NCI-H524 treated with DMSO at 0.1 percent for 48 hours (cell line): ENCODE measurements around the gene EIF5A.
A peak's percentile ranks its signal among the peaks of the same experiment; 100 is the strongest.

Experiments
- DNase-seq: peaks from one replicate; lab custom pipeline; 2025; lab: John Stamatoyannopoulos, UW

The EIF5A gene

DNA sequence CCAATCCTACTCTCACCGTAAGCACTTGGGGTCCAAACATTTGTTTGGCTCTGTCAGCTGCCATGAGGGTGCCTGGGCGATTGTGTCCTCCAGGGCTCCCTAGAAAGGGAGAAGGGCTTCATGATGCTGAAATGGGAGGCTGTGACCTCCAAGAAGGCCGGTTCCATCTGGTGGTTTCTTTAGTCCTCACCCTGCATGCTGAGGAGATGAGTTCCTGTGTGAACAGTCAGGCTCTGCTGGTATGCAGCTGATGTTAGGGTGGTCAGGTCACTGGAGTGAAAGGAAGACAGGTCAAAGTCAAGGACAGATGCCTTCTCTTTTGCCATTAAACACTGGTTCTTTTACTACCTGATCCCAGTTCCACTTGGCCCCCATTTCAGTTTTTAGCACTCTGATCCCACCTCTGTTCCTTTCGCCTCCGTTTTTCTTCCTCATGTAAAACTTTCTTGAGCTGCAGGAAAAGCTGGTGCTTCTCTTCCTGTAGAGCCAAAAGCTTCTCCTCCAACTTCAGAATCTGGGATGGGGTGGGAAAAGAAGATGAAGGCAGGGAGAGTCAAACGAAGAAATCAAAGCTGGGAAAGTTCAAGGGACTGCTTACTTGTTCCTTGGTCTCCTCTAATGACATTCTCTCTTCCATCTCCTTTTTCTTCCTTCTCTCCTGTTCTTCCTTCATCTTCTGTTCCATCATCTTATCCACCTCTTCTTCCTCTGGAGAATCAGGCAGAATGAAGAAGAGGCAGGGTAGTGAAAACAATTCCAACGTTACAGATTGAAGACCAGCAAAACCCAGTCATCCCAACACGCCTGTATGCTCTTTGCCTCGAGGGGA lies 6.7 kb downstream of the EIF5A start:
- DNase-seq = no peak

DNA sequence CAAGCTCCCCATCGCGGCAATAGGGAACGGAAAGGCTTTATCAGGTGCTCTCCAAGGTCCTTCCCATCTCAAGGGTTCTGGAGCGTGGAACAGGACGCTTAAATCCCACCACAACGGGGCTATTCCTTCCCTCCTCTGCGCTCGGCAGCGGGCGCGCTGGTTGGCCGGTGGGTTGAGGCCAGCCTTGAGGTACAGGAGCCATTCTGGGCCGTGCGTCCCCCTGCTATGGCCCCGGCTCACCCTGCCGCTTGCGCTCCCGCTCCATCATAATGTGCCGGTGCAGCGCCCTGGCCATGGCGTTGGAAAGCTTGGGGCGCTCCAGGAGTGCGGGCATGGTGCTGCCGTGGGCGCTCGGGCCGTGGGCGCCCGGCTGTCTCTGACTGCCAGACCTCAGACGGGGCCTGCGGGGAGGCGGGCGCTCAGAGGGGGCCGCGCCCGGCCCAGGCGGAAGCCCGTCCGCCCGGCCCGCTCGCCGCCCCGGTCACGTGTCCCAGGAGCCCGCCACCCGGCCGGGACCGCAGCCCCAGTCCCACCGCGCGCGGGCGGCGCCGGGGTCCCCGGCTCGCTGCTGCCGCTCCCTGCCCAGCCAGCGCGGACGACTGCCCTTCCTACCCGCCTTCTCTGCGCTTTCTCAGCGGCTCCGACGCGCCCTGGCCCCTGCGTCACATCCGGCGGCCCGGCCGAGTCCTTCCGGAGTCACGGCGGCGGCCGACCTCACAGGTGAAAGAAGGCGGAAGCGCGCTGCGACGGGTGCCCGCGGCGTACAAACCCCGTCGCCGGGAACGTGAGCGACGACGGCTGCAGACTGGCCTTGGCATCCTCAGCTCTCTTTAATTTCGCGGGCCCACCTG lies 7.5 kb downstream of the EIF5A start, which contains the start of gene GPS2:
Gene GPS2, minus strand, starts transcription at position 642 of the 851 bp plus-strand sequence. Its CDS starts 308 bp downstream, at position 334.
- no peak for DNase-seq

DNA sequence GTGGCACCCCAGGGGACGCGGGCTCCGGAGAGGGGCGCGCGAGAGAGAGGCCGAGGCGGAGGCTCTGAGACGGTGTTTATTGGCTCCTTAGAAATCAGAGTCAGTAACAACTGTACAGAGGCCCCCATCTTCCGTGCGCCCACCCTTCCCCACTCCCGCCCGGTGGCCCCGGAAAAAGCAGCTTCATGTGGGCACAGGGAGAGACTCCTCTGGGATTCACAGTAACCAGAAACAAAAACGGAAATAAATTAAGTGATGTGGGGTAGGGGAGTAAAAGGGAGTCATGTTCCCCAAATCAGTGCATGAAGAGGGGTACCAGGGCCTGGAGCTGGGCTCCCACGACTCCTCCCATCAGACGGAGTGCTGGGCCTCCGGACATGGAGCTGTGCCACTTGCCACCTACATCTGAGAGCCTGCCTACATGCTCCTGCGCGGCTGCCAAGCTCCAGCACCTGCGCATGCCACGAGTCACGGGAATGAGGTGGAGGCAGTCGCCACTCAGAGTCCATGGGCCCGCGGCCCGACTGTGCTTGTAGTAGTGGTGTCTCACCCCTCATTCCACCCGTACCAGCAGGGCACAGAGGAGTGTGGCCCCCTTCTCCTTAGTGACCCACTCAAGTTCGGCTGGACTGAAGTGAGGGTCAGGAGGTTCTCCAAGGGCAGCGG lies 8.3 kb downstream of the EIF5A start:
- no peak for DNase-seq

DNA sequence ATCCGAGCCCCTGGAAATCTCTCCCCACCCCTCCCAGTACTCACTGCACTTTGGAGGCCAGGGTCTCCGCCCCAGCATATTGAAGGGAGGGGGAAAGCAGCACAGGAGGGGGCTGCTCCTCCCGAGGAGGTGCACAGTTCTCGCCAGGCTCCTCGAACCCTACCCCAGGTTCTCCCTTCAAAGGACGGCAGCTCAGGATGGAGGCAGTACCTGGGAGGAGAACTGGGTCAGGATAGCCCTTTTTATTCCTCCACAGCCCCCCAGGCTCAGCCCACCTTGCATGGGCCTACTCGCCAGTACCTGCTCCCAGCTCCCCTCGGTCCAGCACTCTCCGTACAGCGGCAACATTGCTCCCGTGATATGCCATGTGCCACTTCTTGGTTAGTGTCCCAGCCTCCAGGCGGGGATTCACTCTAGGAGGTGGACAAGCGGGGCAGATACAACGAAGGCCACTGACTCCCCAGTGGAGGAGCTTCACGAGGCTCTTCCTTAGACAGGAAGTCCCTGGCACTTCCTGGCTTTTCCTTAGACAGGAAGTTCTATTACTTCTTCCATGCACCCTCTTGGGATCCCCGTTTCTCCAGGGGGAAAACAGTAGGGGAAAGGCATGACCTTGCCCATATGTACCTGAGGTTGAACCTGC lies 9.9 kb downstream of the EIF5A start:
- DNase-seq = no peak

DNA sequence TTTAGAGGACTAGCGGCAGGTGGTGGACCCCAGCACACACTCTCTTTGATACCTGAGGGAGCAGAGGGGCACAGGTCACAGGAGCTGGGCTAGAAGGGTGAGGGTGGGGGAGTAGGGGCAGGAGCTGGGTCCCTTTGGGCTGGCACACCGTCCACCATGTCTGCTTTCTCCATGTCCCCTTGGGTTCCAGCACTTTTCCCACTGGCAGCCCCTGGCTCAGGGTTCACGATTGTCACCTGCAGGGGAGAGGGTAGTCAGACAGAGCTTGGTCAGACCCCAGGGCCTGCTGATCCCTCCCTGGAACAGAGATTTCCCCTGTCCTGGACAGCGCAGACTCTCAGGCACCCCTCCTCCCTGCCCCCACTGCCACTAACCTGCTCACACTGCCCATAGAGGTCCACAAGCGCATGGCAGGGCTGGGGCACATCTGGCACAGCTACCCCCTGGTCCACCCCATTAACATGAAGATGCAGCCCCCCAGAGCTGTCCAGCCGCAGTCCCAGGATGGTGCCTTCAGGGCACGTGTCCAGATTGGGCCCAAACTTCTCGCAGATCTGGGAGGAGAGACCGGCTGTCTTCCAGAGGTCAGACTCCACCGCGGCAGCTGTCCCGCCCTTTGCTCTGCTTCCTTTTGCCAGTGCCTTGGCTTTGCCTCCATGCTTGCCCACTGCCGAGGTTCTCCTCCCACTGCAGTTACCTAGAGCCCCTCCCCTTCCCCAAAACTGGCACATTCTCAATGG lies 10.9 kb downstream of the EIF5A start:
- DNase-seq = no peak

DNA sequence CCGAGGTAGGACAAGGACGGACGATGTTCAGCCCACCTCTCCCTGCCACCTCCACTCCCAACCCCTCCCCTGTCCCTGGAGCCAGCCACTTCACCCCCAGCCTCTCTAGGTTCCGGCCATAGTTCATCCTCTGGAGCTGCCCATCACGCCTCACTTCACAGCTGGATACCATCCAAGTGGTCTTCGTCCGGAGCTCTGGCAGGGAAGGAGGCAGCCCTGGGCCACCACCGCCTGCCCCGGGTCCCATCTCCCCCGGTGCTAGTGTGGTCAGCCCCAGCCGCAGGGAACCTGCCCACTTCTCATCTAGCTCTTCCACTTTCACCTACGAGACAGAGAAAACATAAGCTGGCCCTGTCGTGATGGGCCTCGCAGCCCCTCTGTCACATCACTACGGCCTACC lies 14.0 kb downstream of the EIF5A start:
- DNase-seq = no peak

DNA sequence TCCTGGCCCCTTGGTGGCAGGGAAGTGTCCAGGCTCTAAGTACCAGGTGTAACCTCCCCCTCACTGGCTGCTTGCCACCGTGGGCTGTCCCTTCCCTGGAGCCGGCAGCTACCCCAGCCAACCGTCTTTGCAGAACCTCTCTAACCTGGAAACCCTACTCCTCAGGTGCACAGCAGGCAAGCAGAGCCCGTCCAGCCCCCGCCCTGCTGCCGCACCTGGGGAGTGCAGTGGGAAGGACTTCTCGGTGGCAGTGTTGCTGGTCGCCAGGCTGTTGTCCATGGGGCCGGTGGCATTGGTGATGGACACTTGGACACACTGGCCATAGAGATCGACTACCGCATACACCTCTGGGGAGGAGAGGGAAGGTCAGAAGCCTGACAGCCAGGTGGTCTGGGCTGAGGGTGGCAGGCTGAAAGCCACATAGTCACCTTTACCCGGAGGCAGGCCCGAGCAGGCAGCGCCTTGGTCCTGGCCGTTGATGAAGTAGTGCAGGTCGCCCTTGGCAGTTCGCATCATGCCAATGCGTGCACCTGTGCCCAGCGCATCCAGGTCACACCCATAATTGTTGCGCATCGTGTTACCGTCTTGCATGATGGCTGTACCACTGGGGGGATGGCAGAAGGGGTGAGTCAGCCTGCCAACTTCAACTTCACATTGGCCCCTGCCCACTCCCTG lies 15.2 kb downstream of the EIF5A start:
- no peak for DNase-seq

DNA sequence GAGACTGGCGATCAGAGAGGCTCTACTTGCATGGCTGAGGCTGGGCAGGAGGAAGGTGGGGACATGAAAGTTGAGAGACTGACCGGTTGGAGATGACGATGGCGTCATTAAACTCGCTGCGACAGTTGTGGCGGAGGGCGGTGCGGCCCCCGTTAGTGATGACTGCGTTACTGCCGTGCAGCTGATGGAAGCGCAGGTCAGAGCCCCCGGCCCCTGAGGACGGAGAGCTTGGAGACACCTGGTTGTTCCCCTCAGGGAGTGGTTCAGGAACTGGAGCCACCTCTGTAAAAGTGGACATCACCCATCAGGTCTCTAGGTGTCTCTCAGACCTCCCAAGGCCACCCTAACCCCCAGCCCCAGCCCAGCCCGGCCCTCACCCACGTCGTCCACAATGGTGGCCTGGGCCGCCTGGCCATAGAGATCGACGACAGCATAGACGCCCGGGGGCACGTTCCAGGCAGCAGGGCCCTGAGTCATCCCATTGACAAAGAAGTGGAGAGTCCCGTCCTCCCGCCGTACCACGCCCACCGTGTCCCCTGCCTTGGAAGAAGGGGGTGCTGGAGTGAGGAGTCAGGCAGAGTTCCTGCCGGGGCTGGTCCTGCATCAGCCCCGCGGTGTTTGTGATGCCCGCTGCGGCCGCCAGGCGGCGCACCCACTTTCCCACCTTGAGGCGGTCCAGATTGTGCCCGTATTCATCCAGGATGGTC lies 16.5 kb downstream of the EIF5A start:
- no peak for DNase-seq

DNA sequence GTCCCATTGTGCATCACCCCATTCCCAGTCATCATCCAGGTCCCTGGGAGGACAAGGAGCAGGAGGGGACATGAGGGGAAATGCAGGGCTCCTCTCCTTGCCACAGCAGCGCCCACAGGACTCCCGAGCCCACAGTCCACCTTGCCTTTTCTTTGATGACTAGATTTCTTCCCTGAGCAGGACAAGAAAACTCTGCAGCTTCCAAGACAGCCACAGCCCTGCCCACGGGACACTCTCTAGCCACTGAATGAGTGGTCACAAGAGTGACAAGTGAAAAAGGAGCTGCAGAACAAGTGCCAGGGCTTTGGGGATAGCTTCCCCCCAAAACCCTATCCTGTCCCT lies 17.0 kb downstream of the EIF5A start:
- DNase-seq = no peak

DNA sequence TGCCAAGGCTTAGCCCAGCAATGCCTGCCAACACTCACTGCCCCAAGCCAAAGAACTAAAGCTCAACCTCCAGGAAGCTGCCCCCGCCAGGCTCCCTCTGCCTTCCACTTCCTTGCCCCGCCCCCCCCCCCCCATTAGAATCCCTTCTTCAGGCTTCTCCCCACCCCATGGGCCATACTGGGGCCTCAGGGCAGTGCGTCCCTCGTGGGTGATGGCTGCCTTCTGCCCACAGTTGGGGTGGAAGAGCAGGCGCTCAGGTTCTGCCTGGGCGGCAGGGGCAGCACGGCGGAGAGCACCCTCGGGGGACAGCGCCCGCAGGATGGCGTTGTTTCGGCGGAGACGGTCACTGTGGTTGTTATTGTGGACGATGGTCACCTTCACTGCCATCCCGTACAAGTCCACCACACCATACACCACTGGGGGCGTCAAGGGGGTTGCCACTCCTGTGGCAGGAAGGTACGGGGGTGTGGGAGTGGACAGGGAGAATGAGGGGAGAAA lies 17.7 kb downstream of the EIF5A start:
- no peak for DNase-seq

DNA sequence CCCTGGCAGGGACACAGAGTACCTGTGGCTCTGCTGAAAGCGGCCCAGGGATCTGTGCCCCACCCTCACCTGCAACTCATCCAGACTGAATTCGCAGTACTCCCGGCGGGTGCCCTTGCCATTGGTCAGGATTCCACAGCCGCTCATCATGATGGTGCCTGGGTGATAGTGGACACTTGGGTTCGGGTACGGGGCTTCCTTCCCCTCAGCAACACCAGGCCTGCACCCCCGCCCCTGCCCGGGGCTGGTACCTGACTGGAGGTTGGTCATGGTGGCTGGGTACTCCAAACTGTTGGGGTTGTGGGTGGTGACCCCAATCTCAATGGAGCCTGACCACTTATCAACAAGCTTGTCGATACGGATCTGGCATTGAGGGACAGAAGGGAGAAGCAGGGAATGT lies 18.8 kb downstream of the EIF5A start:
- DNase-seq = no peak

DNA sequence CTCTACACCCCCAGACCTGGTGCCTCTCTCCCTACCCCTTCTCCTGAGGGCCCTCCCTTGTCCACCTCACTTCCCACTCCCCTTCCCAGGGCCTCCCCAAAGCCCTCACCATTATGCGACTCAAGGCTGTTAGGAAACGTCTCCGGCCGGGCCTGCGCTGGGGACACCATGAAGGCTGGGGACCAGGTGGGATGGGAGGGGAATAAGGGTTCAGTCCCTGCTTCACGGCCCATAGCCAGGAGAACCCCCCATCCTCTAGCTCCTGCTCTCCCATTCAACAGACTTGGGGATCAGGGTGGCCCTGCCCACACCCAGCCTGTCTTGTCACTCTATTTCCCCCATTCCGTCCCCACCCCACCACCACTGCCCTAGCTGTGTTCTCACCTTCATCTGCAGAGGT lies 19.6 kb downstream of the EIF5A start:
- no peak for DNase-seq

DNA sequence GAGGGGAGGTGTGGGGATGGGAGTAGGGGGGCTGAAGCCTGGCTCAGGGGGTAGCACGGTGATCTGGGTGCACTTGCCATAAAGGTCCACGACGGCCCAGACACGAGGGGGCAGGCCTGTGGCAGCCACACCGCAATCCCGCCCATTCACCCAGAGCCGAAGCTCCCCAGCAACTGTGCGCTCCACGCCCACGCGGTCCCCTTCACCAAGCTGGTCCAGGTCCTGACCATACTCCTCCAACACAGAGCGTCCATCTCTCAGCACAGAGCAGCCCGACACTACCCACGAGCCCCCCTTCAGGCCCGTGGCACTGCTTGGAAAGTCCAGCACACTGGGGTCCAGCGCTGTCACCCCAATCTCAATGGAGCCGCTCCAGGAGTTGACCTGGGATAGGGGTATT lies 20.1 kb downstream of the EIF5A start:
- no peak for DNase-seq

DNA sequence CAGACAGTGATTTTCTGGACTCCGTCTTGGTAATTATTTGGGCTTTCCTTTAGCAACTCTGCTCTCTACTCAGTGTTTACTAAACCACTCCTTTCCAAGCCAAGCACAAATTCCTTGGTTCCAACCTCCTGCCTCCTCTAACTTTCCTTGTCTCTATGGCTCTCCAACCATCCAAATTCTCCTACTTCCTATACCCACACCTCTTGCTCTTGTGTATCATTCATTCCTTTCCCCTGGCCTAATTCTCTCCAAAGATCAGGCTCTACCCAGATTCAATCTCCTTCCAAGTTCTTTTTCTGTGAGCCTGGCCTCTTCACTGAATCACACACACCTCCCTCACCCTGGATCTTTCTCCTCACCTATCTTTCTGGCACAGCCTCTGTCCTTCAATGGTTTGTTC lies 20.6 kb downstream of the EIF5A start:
- DNase-seq = no peak

DNA sequence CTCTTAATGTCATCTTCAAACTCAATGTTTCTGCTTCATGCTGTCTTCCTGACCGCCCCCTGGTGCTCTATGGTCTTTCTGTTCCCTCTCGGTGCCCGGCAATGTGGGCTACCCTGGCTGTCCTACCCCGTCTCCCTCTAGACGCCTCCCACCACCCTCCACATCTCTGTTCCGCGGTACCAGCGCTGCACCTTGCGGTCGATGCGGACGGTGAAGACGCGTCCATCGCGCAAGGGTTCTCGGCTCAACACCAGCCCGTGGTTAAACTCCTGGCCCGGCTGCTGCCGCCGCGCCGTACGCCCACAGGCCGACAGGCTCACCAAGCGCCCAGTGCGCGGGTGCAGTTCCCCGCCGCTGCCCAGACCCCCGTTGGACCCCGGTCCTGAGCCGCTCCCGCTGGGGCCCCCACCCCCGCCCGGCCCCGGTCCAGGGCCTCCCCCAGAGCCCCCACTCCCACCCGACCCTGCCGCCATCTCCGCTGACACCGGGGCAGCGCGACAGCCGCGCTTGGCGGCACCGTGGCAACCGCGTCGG lies 21.5 kb downstream of the EIF5A start, which contains the start of gene NEURL4:
Gene NEURL4, minus strand, starts transcription at position 496 of the 534 bp plus-strand sequence. Its CDS starts 23 bp downstream, at position 473.
- no peak for DNase-seq

DNA sequence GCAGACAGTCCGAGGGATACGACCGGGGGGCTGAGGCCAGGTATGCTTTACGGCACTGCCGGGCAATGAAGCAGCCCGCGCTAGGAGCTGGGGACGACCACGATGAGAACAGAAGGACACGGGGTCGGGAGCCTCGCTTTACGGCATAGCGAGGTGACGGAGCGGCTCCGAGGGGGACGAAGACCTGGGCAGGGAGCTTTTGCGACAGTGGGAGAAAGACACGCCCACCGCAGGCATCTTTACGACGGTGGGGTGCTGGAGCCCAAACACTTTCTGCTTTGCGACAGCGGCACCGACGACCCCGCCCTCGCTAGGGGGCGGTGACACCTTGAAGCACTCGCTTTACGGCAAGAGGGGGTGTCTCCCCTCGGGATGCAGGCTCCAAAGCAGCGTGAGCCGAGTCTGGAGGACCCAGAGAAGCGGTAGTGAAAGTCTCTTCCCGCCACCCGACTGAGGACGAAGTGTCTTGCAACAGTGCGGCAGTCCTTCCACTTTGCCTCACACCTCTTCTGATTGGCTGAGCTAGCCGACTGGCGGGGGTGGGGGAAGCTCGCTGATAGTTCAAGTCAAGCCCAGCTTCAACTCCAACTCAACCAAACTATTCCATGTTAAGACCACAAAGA lies 22.1 kb downstream of the EIF5A start:
- peak; percentile 68 for DNase-seq

DNA sequence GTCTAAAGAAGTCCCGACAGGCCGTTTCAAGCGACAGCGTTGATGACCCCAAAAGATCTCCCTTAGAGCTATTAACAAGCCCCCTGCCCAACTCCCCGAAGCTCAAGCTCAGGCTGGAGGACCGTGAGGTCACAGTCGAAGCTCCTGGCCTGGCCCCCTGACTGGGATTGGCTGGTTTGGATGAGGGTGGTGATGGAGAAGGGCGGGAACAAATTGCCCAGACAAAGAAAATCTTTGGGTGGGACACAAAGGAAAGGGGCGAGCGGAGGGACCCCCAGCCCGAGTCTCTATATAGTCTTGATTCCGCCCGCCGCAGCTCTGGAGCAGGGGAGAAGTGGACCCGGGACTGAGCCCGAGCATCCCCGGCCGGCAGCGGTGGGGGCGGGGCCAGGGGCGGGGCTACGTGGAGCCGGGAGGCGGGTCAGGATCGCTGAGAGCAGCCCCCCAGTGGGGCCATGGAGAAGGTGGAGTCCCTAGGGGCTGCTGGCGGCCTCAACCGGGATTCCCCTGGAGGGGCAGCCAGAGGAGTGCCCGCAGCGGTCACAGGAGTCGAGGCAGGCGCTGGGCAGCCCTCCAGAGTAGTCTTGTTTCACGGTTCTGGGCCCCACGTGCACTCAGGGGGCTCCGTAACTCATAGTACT lies 22.7 kb downstream of the EIF5A start:
- DNase-seq = no peak

DNA sequence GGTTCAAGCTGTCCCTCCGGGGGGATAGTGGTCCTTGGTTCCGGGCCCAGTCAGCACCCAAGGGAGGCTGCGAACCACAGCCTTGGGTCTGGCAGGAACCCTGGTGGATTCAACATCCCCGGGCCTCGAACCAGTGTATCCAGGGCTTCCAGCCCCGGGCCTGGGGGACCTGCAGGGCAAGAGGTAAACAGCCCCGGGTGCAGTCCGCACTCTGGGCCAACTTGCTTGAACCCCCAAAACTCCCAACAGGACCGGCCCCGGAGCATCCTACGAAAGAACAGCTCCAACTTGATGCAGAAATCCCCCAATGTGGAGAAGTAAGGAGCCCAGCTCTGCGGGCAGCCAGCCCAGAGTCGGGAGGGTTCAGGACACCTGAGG lies 23.2 kb downstream of the EIF5A start:
- no peak for DNase-seq

DNA sequence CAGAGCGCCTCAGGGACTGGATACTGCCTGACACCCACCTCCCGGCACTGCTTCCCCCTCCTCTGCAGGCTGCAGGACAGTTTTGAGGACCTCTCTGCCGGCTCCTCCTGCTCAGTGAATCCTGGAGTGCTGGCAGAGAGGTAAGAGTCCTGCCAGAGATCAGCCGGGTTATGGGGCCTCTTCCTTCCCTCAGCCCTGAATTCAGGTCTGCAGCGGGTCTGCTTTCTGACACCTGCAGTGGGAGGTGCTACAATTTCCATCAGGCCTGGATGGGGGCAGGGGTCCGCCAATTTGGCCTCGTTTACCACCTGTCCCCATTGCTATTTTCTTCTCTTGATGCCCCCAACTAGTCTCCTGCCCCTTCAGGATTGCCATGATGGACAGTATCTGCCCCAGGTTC lies 24.7 kb downstream of the EIF5A start:
- DNase-seq = no peak
